SK-N-SH (cell line): Measurements from ENCODE around the gene PLIN1. TPM values are rescaled to one million over a fixed set of nuclear protein-coding genes. Genes with fewer than 3 reads are reported as not detected.

Source experiments
- CTCF ChIA-PET: fragments of 300-600, 350-600 bp; formaldehyde crosslinking; extraction: SDS; loops from one replicate; lab custom pipeline; 2021; lab: Yijun Ruan, JAX
- POLR2A ChIA-PET: fragments of 350-600 bp; sonication (Branson Sonifier 250); formaldehyde crosslinking; extraction: SDS; loops from one replicate; lab custom pipeline; 2020; ENCODE audit warnings: antibody characterized with exemption, inconsistent platforms; lab: Yijun Ruan, JAX
- DNase-seq: peaks from one replicate; pipeline ENCODE4 v3.0.0; 2012
- H2AFZ ChIP-seq: fragments of 200-600 bp; sonication (generic); 2 replicates; pipeline ENCODE4 v1.8.1; 2016; ENCODE audit warnings: antibody characterized with exemption, mild to moderate bottlenecking, low read depth
- H3F3A ChIP-seq: fragments of 200-600 bp; sonication (generic); replicated peaks from 2 replicates; pipeline ENCODE3; 2016; ENCODE audit warnings: antibody characterized with exemption, mild to moderate bottlenecking; ENCODE audit not compliant: insufficient read depth
- H3K27ac ChIP-seq, 2 experiments: fragments of 200-500 bp in 1 of 2; fragments of 200-600 bp in 1 of 2; sonication (Bioruptor generic) in 1 of 2; sonication (generic), shearing (Covaris generic) in 1 of 2; 2 replicates each; pipeline versions ENCODE4 v1.5.1 to v1.6.1; 2014 to 2016; ENCODE audit warnings: low read depth in 2 of 2, inconsistent platforms in 1 of 2, low read length in 1 of 2, mild to moderate bottlenecking in 1 of 2, mixed read lengths in 1 of 2
- H3K27me3 ChIP-seq: fragments of 200-600 bp; sonication (generic), shearing (Covaris generic); 2 replicates; pipeline ENCODE4 v1.6.1; 2016; ENCODE audit warnings: mixed run types; ENCODE audit not compliant: insufficient read depth
- H3K36me3 ChIP-seq, 2 experiments: fragments of 200-500 bp in 1 of 2; fragments of 200-600 bp in 1 of 2; sonication (Bioruptor generic) in 1 of 2; sonication (generic) in 1 of 2; replicated peaks in 1 of 2; 2 replicates each; pipeline versions ENCODE3 to v1.5.1; 2014 to 2016; ENCODE audit warnings: low read length in 1 of 2, mild to moderate bottlenecking in 1 of 2; ENCODE audit not compliant: insufficient read depth in 2 of 2, control insufficient read depth in 1 of 2
- H3K4me1 ChIP-seq, 2 experiments: fragments of 200-500 bp in 1 of 2; fragments of 200-600 bp in 1 of 2; sonication (Bioruptor generic) in 1 of 2; sonication (generic), shearing (Covaris generic) in 1 of 2; 2 replicates each; pipeline versions ENCODE4 v1.5.1 to v1.6.1; 2014 to 2016; ENCODE audit warnings: low read depth in 1 of 2, low read length in 1 of 2, mixed run types in 1 of 2; ENCODE audit not compliant: insufficient read depth in 2 of 2, control insufficient read depth in 1 of 2
- H3K4me2 ChIP-seq: fragments of 200-600 bp; sonication (generic), shearing (Covaris generic); 2 replicates; pipeline ENCODE4 v1.6.1; 2017; ENCODE audit warnings: mixed run types
- H3K4me3 ChIP-seq, 2 experiments: fragments of 200-500 bp in 1 of 2; fragments of 200-600 bp in 1 of 2; sonication (Bioruptor generic) in 1 of 2; sonication (generic), shearing (Covaris generic) in 1 of 2; 2 replicates each; pipeline versions ENCODE4 v1.5.1 to v1.8.1; 2014 to 2016; ENCODE audit warnings: low read depth in 2 of 2, inconsistent platforms in 1 of 2, low read length in 1 of 2, mild to moderate bottlenecking in 1 of 2, mixed read lengths in 1 of 2, moderate library complexity in 1 of 2
- H3K79me2 ChIP-seq: fragments of 200-600 bp; sonication (generic); 2 replicates; pipeline ENCODE4 v1.8.1; 2017; ENCODE audit warnings: mild to moderate bottlenecking; ENCODE audit not compliant: insufficient read depth
- H3K9ac ChIP-seq: fragments of 200-600 bp; sonication (generic); 2 replicates; pipeline ENCODE4 v1.6.1; 2017; ENCODE audit warnings: mixed run types
- H3K9me2 ChIP-seq: fragments of 200-600 bp; sonication (generic); 2 replicates; pipeline ENCODE4 v1.6.1; 2017; ENCODE audit warnings: mixed run types
- H3K9me3 ChIP-seq: fragments of 200-600 bp; sonication (generic); 2 replicates; pipeline ENCODE4 v1.6.1; 2017; ENCODE audit warnings: mixed run types, mild to moderate bottlenecking, moderate library complexity
- H4K20me1 ChIP-seq: fragments of 200-600 bp; sonication (generic); 2 replicates; pipeline ENCODE4 v1.6.1; 2017; ENCODE audit warnings: mild to moderate bottlenecking, mixed run types; ENCODE audit not compliant: insufficient read depth
- MEF2A ChIP-seq: IDR thresholded peaks from 2 replicates; pipeline ENCODE4 v1.4.0; 2012; ENCODE audit warnings: low read depth, borderline replicate concordance
- MXI1 ChIP-seq: IDR thresholded peaks from 2 replicates; pipeline ENCODE4 v1.6.1; 2012; ENCODE audit warnings: mild to moderate bottlenecking, low read depth, low read length, improper control_type of control experiment
- NRF1 ChIP-seq: IDR thresholded peaks from 2 replicates; pipeline ENCODE4 v1.6.1; 2012; ENCODE audit warnings: low read depth, mild to moderate bottlenecking, low read length
- WGBS: methylation state at CpG from one replicate; pipeline ENCODE4 v1.1.6; 2017; ENCODE audit warnings: low lambda C conversion rate; 5-methylcytosine and 5-hydroxymethylcytosine counted together
- polyA plus RNA-seq, 3 experiments: library from polyadenylated mRNA; depleted of rRNA; stranded (reverse); fragments of >200 nt; gene quantifications; 2 replicates each; pipeline ENCODE4 v1.2.3, GENCODE V29; 2012
- TF ChIP-seq, protein P1 (sequence below): IDR thresholded peaks from 2 replicates; pipeline ENCODE4 v1.4.0; 2012; ENCODE audit warnings: low read depth, borderline replicate concordance
- TF ChIP-seq, protein P2 (sequence below): IDR thresholded peaks from 2 replicates; pipeline ENCODE4 v1.6.1; 2012; ENCODE audit warnings: mild to moderate bottlenecking, low read depth, low read length, moderate library complexity

PLIN1 gene
- polyA plus RNA-seq, 1 of the 3 experiments (the other 2 are of a cell fraction): 0.08 TPM

DNA sequence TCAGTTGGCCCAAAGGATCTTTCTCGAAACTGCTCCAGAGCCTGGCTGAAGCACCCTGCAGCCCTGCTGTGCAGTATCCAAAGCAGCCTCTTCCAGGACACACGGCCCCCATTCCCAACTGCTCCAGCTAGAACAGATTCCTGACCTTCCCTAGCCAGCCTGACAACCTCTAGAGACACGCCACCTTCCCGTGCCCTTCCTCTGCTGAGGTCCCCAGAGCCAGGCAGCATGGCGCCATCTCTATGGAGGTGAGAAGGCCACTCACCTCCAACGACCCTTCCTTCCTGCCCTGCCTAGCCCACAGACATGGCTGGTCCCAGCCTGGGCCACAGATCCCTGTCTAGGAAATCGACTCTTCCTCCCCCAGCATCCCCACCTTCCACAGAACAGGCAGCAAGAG, 27.0 kb downstream of the PLIN1 start:
- Histone ChIP-seq H3K9me2 (no peaks in the 10 kb centered on the region), H3K79me2 (peaks cover 39% of the 10 kb centered on the region), H3K36me3 (peaks cover 0 to 11% of the 10 kb centered on the region in 2 experiments), H2AFZ (no peak overlapping the region), H3K4me2 (no peak overlapping the region), H4K20me1 (no peaks in the 10 kb centered on the region), H3K9ac (no peak overlapping the region), H3F3A (peaks cover 12% of the 10 kb centered on the region), H3K9me3 (no peaks in the 10 kb centered on the region), H3K27me3 (no peaks in the 10 kb centered on the region), H3K4me3 (no peak overlapping the region), H3K27ac (no peak overlapping the region), H3K4me1 (peaks cover 0 to 8% of the 10 kb centered on the region in 2 experiments; a peak in 2 of 4 replicates)
- POLR2A ChIA-PET: no interaction called here
- CTCF ChIA-PET: no interaction called here
- TF ChIP-seq, protein P1, sequence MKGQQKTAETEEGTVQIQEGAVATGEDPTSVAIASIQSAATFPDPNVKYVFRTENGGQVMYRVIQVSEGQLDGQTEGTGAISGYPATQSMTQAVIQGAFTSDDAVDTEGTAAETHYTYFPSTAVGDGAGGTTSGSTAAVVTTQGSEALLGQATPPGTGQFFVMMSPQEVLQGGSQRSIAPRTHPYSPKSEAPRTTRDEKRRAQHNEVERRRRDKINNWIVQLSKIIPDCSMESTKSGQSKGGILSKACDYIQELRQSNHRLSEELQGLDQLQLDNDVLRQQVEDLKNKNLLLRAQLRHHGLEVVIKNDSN: no peak
- TF ChIP-seq MEF2A (no peak), NRF1 (no peak)
- WGBS: 79% methylated on average over 5 of the region's 7 CpGs
- DNase-seq: no peak

DNA sequence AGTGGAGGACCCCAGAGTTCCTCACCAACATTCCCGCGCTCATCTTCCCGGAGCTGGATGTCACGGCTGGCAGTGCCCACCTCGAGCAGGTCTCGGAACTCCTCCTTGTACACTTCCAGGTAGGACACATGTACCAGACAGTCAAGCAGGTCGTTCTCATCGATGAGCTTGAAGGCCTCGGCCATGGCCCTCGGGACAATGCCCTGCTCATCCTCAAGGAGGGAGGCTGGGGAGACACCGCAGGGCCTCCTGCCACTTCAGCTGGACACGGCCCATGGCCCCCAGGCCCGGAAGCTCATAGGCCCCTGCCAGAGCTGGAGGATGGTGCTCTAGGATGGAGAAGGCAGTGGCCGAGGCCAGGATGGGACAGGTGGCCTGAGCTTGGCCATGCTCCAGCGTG, 29.5 kb downstream of the PLIN1 start:
- Histone ChIP-seq H3K9me3 (no peaks in the 10 kb centered on the region), H3K4me1 (peaks cover 0 to 8% of the 10 kb centered on the region in 2 experiments; a peak in 1 of 4 replicates), H2AFZ (no peak overlapping the region), H3K27me3 (no peaks in the 10 kb centered on the region), H3F3A (no peaks in the 10 kb centered on the region), H3K36me3 (peaks cover 6 to 17% of the 10 kb centered on the region in 2 experiments), H3K4me2 (no peak overlapping the region), H3K27ac (no peak overlapping the region), H3K4me3 (no peak overlapping the region), H3K9me2 (no peaks in the 10 kb centered on the region), H3K9ac (no peak overlapping the region), H4K20me1 (no peaks in the 10 kb centered on the region), H3K79me2 (peaks cover 39% of the 10 kb centered on the region)
- TF ChIP-seq, protein P2, sequence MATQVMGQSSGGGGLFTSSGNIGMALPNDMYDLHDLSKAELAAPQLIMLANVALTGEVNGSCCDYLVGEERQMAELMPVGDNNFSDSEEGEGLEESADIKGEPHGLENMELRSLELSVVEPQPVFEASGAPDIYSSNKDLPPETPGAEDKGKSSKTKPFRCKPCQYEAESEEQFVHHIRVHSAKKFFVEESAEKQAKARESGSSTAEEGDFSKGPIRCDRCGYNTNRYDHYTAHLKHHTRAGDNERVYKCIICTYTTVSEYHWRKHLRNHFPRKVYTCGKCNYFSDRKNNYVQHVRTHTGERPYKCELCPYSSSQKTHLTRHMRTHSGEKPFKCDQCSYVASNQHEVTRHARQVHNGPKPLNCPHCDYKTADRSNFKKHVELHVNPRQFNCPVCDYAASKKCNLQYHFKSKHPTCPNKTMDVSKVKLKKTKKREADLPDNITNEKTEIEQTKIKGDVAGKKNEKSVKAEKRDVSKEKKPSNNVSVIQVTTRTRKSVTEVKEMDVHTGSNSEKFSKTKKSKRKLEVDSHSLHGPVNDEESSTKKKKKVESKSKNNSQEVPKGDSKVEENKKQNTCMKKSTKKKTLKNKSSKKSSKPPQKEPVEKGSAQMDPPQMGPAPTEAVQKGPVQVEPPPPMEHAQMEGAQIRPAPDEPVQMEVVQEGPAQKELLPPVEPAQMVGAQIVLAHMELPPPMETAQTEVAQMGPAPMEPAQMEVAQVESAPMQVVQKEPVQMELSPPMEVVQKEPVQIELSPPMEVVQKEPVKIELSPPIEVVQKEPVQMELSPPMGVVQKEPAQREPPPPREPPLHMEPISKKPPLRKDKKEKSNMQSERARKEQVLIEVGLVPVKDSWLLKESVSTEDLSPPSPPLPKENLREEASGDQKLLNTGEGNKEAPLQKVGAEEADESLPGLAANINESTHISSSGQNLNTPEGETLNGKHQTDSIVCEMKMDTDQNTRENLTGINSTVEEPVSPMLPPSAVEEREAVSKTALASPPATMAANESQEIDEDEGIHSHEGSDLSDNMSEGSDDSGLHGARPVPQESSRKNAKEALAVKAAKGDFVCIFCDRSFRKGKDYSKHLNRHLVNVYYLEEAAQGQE: no peak
- no peak for TF ChIP-seq MXI1
- DNase-seq: peak; percentile 16
- POLR2A ChIA-PET: interaction anchor here (1.0 kb wide), 1 partner anchor 16 kb away, joined by 5 read pairs; no protein-coding TSS in a partner anchor
- CTCF ChIA-PET: interaction anchor here (0.7 to 4.4 kb wide), 2 partner anchors 23 to 819 kb away, joined by 3 to 36 read pairs; no protein-coding TSS in a partner anchor
- WGBS: 85% methylated on average over 7 of the region's 15 CpGs
